ENCODE measurements around the gene EFNB3.

The EFNB3 gene

GRCh38 chr17:7684851-7685532, 20.0 kb upstream of the EFNB3 start:
- no peak for ATAC-seq
- TF ChIP-seq ZNF8 (CRISPR knock-in tag; IDR thresholded peaks at IDR 0.05) (no peak), PATZ1 (CRISPR knock-in tag; IDR thresholded peaks at IDR 0.05; ENCODE audit: borderline replicate concordance) (no peak), BACH2 (CRISPR knock-in tag; IDR thresholded peaks at IDR 0.05; ENCODE audit: borderline replicate concordance) (no peak), OSR1 (CRISPR knock-in tag; IDR thresholded peaks at IDR 0.05) (no peak), SNAI2 (CRISPR knock-in tag; IDR thresholded peaks at IDR 0.05) (no peak), CREB5 (CRISPR knock-in tag; IDR thresholded peaks at IDR 0.05; ENCODE audit: low read depth) (no peak), TSHZ2 (CRISPR knock-in tag; IDR thresholded peaks at IDR 0.05) (no peak), CSRNP3 (CRISPR knock-in tag; IDR thresholded peaks at IDR 0.05) (no peak), PPARA (CRISPR knock-in tag; IDR thresholded peaks at IDR 0.05; ENCODE audit: borderline replicate concordance) (no peak), ZNF70 (CRISPR knock-in tag; IDR thresholded peaks at IDR 0.05) (no peak), CSDC2 (CRISPR knock-in tag; IDR thresholded peaks at IDR 0.05) (no peak), RARB (CRISPR knock-in tag; IDR thresholded peaks at IDR 0.05) (no peak), ZC3H10 (CRISPR knock-in tag; IDR thresholded peaks at IDR 0.05) (no peak), ESRRG (CRISPR knock-in tag; IDR thresholded peaks at IDR 0.05) (no peak), ISL1 (CRISPR knock-in tag; IDR thresholded peaks at IDR 0.05) (no peak)

DNA sequence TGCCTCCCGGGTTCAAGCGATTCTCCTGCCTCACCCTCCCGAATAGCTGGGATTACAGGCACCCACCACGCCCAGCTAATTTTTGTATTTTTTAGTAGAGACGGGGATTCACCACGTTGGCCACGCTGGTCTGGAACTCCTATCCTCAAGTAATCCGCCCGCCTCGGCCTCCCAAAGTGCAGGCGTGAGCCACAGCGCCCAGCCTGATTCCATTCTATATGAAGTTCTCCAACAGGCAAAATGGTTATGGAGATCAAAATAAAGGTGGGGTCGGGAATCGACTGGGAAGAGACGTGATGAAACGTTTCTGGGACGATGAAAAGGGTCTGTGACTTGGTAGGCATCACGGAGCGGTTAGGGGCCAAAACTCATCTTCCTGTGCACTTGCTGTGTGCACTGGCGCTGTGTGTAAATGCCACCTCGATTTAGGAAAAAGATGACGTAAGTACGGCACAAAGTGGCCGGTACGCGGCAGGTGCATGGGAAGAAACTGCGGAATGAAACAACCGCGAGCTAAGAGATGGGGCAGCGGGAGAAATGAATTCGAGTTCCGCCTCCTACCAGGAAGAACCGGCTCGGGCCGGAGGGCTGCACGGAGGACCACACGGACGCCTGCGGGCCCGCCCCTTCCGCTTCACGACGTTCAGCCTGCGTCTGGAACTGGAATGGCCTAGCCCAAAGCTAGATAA, 19.3 kb upstream of the EFNB3 start:
- peak; percentile 70 for ATAC-seq

DNA sequence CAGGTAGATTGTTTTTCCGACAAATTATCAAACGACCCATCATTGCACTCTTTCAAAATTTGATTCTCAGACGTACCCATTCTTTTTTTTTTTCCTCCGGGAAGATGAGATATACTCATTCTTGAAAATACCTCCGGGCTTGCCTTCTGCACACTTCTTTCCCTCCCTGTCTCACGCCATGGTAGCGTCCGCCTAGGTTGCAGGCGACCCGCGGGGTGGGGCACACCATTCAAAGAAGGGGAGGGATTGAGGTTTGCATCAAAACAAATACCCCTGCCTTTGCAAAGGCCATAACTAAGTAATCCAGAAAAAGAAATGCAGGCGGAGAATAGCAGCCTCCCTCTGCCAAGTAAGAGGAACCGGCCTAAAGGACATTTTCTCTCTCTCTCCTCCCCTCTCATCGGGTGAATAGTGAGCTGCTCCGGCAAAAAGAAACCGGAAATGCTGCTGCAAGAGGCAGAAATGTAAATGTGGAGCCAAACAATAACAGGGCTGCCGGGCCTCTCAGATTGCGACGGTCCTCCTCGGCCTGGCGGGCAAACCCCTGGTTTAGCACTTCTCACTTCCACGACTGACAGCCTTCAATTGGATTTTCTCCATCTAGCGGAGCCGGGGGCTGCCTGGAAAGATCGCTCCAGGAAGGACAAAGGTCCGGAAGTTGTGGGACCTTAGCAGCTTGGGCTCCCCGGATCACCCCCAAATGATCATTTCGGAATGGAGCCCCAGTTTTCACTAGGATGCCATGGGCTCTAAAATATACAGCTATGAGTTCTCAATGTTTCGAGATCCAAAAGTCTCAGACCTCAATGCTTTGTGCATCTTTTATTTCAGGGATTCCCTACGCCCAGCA, 18.6 kb upstream of the EFNB3 start:
- ATAC-seq, result peak; percentile 54
- TF ChIP-seq, protein P1, sequence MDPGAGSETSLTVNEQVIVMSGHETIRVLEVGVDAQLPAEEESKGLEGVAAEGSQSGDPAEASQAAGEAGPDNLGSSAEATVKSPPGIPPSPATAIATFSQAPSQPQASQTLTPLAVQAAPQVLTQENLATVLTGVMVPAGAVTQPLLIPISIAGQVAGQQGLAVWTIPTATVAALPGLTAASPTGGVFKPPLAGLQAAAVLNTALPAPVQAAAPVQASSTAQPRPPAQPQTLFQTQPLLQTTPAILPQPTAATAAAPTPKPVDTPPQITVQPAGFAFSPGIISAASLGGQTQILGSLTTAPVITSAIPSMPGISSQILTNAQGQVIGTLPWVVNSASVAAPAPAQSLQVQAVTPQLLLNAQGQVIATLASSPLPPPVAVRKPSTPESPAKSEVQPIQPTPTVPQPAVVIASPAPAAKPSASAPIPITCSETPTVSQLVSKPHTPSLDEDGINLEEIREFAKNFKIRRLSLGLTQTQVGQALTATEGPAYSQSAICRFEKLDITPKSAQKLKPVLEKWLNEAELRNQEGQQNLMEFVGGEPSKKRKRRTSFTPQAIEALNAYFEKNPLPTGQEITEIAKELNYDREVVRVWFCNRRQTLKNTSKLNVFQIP (CRISPR knock-in tag; IDR thresholded peaks at IDR 0.05; ENCODE audit: borderline replicate concordance, low read depth), result no peak
- TF ChIP-seq GLIS3 (CRISPR knock-in tag; IDR thresholded peaks at IDR 0.05), result 0 out of 2 replicates have a peak, but pooled peaks have one; percentile 24
- TF ChIP-seq ESRRG (CRISPR knock-in tag; IDR thresholded peaks at IDR 0.05), result peak; percentile 70; the same call in 1 of the 2 replicates
- peak; percentile 13; the same call in 1 of the 2 replicates for TF ChIP-seq PATZ1 (CRISPR knock-in tag; IDR thresholded peaks at IDR 0.05; ENCODE audit: borderline replicate concordance)
- no peak for TF ChIP-seq PPARA (CRISPR knock-in tag; IDR thresholded peaks at IDR 0.05; ENCODE audit: borderline replicate concordance)
- TF ChIP-seq CSRNP3 (CRISPR knock-in tag; IDR thresholded peaks at IDR 0.05), result no peak
- no peak for TF ChIP-seq TSHZ2 (CRISPR knock-in tag; IDR thresholded peaks at IDR 0.05)

More for the DNA sequence above, 19.3 kb upstream of the EFNB3 start:
- peak; percentile 66; the same call in 1 of the 2 replicates for TF ChIP-seq CSDC2 (CRISPR knock-in tag; IDR thresholded peaks at IDR 0.05)
- TF ChIP-seq ISL1 (CRISPR knock-in tag; IDR thresholded peaks at IDR 0.05), result no peak
- TF ChIP-seq ZFP3 (CRISPR knock-in tag; IDR thresholded peaks at IDR 0.05), result 0 out of 2 replicates have a peak, but pooled peaks have one; percentile 12
